Stimulated activated naive B cell treated with anti-CD40 and anti-IgM and Interleukin-4, amounts not matched to agents 10 μg/mL and 1 μg/mL and 100 μg/mL, for 72 hours (primary cell): ENCODE results near the gene ZEB2.
A peak's percentile ranks its signal among the peaks of the same experiment; 100 is the strongest.

Source experiments
- ATAC-seq, 2 donors: fragments of 150-1000 bp; cut with Tn5 transposase; replicated peaks; 2 replicates each; pipeline ENCODE4 v1.10.0; 2021; ENCODE audit warnings: moderate library complexity in 1 of 2
- DNase-seq: peaks from one replicate; pipeline ENCODE4 v3.0.0; 2021
- H3K27ac Mint-ChIP-seq: one replicate; pipeline ENCODE4 v1.8.0; 2022; ENCODE audit warnings: mild to moderate bottlenecking, mixed read lengths
- H3K27me3 Mint-ChIP-seq, 2 donors: one replicate each; pipeline ENCODE4 v1.8.0; 2022; ENCODE audit warnings: mixed read lengths in 2 of 2
- H3K36me3 Mint-ChIP-seq, 2 donors: one replicate each; pipeline ENCODE4 v1.8.0; 2022; ENCODE audit warnings: mixed read lengths in 2 of 2, mild to moderate bottlenecking in 1 of 2
- H3K4me1 Mint-ChIP-seq, 2 donors: one replicate each; pipeline ENCODE4 v1.8.0; 2022; ENCODE audit warnings: mixed read lengths in 2 of 2, mild to moderate bottlenecking in 1 of 2
- H3K4me3 Mint-ChIP-seq, 2 donors: one replicate each; pipeline ENCODE4 v1.8.0; 2022; ENCODE audit warnings: mild to moderate bottlenecking in 2 of 2, mixed read lengths in 2 of 2, moderate library complexity in 1 of 2
- H3K9me3 Mint-ChIP-seq, 2 donors: one replicate each; pipeline ENCODE4 v1.8.0; 2022; ENCODE audit warnings: mixed read lengths in 2 of 2, mild to moderate bottlenecking in 1 of 2

The ZEB2 gene

GRCh38 chr2:144522176-144522896 is 2.4 kb upstream of the ZEB2 start:
- DNase-seq, result no peak
- Mint-ChIP-seq H3K27me3 (peaks cover 6 to 10% of the 10 kb centered on the region in 2 donors), H3K36me3 (peaks cover 2 to 4% of the 10 kb centered on the region in 2 donors), H3K9me3 (no peaks in the 10 kb centered on the region), H3K27ac (no peak overlapping the region), H3K4me3 (peak overlapping the region; percentile 87 to 91), H3K4me1 (peaks cover 19 to 29% of the 10 kb centered on the region in 2 donors)
- ATAC-seq, result no peak

DNA sequence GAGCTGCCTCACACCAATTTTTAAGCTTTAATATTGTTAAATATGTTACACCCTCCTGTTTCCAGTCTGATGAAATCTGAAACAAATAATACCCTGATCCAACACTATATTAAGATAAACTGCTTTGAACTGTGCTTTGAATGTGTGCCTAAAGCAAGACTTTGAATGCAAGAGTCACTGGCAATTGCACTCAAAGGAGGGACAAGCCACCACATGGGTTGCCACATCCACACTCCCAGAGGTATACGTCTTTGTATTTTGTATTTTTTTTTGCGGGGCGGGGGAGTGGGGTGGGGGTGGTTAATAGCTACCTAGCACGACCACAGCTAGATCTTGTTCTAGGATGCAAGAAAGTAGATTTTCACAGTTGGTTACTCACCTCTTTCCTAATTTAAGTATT is 1.8 kb upstream of the ZEB2 start:
- H3K27me3 Mint-ChIP-seq, result peaks cover 6 to 10% of the 10 kb centered on the region in 2 donors
- no peak overlapping the region for H3K4me3 Mint-ChIP-seq
- peaks cover 19 to 29% of the 10 kb centered on the region in 2 donors for H3K4me1 Mint-ChIP-seq
- DNase-seq (no peak), ATAC-seq (no peak)
- H3K36me3 Mint-ChIP-seq, result peaks cover 4 to 8% of the 10 kb centered on the region in 2 donors
- H3K27ac Mint-ChIP-seq, result no peak overlapping the region
- H3K9me3 Mint-ChIP-seq, result no peaks in the 10 kb centered on the region

- DNase-seq, result no peak
- Mint-ChIP-seq H3K27ac (peak overlapping the region; percentile 47), H3K9me3 (no peaks in the 10 kb centered on the region)
Observed at GRCh38 chr2:144520756-144521487, 1.0 kb upstream of the ZEB2 start.

GRCh38 chr2:144519597-144519933 is 354 bp downstream of the ZEB2 start:
- Mint-ChIP-seq H3K27ac (no peak overlapping the region), H3K36me3 (peaks cover 4 to 5% of the 10 kb centered on the region in 2 donors), H3K9me3 (no peaks in the 10 kb centered on the region), H3K4me1 (peaks cover 25 to 37% of the 10 kb centered on the region in 2 donors), H3K4me3 (no peak overlapping the region), H3K27me3 (peaks cover 2 to 6% of the 10 kb centered on the region in 2 donors)
- DNase-seq, result no peak
- no peak for ATAC-seq

More at GRCh38 chr2:144520756-144521487, 1.0 kb upstream of the ZEB2 start:
- H3K36me3 Mint-ChIP-seq, result peaks cover 6 to 8% of the 10 kb centered on the region in 2 donors
- H3K4me3 Mint-ChIP-seq, result peak overlapping the region in 1 of 2 donors; percentile 56
- H3K27me3 Mint-ChIP-seq, result peaks cover 6 to 10% of the 10 kb centered on the region in 2 donors
- H3K4me1 Mint-ChIP-seq, result peaks cover 19 to 29% of the 10 kb centered on the region in 2 donors
- no peak for ATAC-seq

DNA sequence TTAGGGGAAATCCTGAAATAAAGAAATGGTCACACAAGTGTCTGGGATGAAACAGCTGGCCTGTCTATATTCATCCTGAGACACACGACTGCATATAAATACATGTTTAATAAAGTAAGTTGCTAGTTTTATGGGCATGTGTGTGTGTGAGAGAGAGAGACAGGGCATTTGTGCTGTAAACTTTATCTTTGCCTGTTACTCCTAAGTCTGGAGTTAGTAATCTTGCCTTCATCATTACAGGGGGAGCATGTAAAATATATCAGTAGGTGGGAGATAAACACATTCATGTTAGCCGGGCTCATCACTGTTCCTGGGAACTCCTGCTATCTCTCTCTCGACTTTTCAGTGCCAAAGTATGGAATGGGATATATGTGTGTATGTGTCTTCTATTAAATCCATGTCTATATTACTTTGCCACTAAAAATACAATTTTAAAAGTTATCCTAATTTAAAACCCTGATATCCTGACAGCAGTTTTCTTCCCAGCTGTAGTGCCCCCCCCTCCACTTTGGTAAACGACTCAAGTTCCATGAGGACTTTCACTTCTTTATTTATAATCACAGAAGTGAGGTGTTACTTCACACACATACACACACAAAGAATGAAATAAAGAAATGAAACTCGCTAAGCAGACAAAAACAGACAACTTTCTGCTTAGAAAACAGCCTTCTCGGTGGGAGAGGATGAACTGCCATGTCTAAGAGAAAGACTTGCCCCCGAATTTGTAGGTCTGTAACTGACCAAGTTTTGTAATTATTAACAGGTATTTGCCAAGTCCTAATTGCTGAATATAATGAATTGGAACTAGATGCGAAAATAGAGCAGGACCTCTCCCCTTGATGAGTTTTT is 947 bp downstream of the ZEB2 start:
- Mint-ChIP-seq H3K9me3 (no peaks in the 10 kb centered on the region), H3K36me3 (peaks cover 4 to 6% of the 10 kb centered on the region in 2 donors), H3K27ac (no peak overlapping the region), H3K4me3 (no peak overlapping the region), H3K4me1 (peaks cover 29 to 41% of the 10 kb centered on the region in 2 donors), H3K27me3 (peaks cover 0 to 5% of the 10 kb centered on the region in 2 donors)
- ATAC-seq (peak; percentile 38 to 49), DNase-seq (no peak)

- ATAC-seq (no peak), DNase-seq (no peak)
- Mint-ChIP-seq H3K4me3 (no peak overlapping the region), H3K9me3 (no peaks in the 10 kb centered on the region), H3K4me1 (peaks cover 31 to 48% of the 10 kb centered on the region in 2 donors), H3K27me3 (peaks cover 0 to 5% of the 10 kb centered on the region in 2 donors), H3K36me3 (peaks cover 7 to 13% of the 10 kb centered on the region in 2 donors), H3K27ac (no peak overlapping the region)
Observed at GRCh38 chr2:144517866-144518747, 1.8 kb downstream of the ZEB2 start.

DNA sequence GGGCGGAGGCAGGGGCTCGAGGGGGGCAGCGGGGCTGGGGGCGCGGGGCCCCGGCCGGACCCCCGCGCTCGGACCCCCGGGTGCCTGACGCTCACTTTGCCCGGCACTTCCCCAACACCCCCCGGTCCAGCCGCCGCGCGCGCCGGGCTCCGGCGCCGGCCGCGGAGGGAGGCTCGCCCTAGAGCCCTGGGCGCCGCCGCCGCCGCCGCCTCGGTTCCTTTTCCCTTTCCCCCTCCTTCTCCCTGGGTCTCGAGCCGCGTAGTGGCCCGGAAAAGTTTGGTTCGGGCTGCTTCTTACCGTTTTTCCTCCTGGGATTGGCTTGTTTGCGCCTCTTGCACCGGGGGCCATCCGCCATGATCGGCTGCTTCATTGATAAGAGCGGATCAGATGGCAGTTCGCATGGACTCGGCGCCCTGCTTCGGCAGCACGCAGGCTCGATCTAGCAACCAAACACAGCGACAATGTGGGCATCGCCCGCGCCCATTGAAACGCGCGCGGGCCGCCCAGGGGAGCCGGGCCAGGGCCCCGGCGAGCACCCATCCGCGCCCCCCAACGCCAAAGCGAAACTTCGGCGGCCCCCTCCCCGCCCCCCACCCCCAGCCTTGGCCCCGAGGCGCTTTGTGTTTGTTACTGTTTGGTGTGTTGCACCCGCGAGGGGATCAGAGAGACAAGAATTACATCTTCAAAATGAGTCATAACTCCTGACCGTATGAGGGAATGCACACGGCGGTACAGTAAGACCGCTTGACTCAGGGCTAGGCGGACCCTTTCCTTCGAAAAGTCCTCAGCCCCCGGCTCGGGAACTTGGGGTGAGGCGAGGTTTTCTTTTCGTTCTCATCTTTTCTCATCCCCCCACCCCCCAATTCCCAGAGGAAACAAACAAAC is 2.7 kb downstream of the ZEB2 start:
- Mint-ChIP-seq H3K27me3 (peaks cover 0 to 1% of the 10 kb centered on the region in 2 donors), H3K4me1 (peaks cover 33 to 48% of the 10 kb centered on the region in 2 donors), H3K9me3 (no peaks in the 10 kb centered on the region), H3K36me3 (peaks cover 7 to 15% of the 10 kb centered on the region in 2 donors), H3K4me3 (no peak overlapping the region), H3K27ac (no peak overlapping the region)
- ATAC-seq (peak; percentile 73 to 74), DNase-seq (peak; percentile 64)

GRCh38 chr2:144516411-144516980 is 3.4 kb downstream of the ZEB2 start:
- Mint-ChIP-seq H3K36me3 (peaks cover 7 to 15% of the 10 kb centered on the region in 2 donors), H3K4me3 (peak overlapping the region; percentile 93 to 95), H3K27me3 (no peaks in the 10 kb centered on the region), H3K9me3 (no peaks in the 10 kb centered on the region), H3K27ac (peak overlapping the region; percentile 93), H3K4me1 (peaks cover 38 to 53% of the 10 kb centered on the region in 2 donors)
- ATAC-seq (peak; percentile 17 to 25), DNase-seq (no peak)

DNA sequence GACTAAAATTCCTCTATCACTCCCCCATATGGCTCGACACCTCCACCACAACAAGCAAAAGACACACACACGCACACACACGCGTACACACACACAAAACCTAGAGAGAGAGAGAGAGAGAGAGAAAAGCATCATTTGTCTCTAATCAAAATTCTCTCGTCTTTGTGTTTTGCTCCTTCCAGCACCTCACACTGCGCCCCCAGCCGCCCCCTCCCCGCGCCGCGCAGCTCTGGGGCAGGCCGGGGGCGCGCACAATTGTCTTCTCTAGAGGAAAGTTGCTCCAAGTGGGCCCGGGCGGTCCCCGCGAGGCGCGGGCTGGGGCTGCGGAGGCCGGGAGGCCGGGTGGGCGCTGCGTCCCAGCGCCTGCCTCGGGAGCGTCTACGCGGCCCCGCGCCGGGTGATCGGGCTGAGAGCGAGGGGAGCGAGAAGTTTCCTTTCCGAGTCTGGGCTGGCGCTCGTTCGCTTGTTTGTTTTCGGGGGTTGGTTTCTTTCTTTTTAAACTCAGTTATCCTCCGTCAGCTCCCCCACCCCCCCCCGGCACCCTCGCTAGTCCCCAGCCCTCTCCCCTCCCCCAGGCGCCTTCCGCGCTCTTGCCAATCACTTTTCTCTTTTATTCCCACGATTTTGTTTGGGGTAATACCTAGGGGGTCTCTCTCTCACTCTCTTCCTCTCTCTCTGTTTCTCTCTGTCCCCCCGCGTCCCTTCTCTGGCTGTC is 4.1 kb downstream of the ZEB2 start:
- peak; percentile 10 for ATAC-seq
- H3K4me1 Mint-ChIP-seq, result peaks cover 44 to 55% of the 10 kb centered on the region in 2 donors
- H3K36me3 Mint-ChIP-seq, result peaks cover 7 to 19% of the 10 kb centered on the region in 2 donors
- H3K27ac Mint-ChIP-seq, result peak overlapping the region; percentile 93
- peak overlapping the region; percentile 93 to 95 for H3K4me3 Mint-ChIP-seq
- H3K9me3 Mint-ChIP-seq, result no peaks in the 10 kb centered on the region
- no peak for DNase-seq
- H3K27me3 Mint-ChIP-seq, result no peaks in the 10 kb centered on the region

DNA sequence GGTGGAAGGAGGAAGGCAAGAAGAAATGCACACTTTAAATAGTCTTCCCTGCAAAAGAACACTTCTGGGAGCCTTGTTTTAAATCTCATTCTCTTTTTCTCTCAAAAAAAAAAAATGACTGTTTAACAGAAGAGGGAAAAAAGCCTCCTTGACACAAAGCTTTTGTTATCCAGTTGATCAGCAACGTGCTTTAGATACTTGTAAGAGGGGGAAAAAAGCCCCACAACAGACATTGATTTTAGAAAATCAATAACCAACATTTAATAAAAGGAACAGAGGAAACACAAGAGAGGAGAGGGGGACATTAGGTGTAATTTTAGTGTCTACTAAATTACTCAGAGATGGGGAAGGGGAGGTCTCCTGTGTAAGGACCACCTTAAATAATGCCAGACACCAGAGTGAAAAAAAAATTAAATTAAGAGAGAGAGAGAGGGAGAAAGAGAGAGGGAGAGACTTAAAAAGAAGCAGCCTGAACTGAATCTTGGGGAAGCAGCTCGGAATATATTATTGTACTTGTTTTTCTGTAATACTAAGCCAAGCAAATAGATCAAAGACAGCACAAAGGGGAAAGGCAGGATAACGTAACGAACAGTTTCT is 4.7 kb downstream of the ZEB2 start:
- no peak for ATAC-seq
- H3K4me1 Mint-ChIP-seq, result peaks cover 44 to 55% of the 10 kb centered on the region in 2 donors
- no peaks in the 10 kb centered on the region for H3K27me3 Mint-ChIP-seq
- H3K36me3 Mint-ChIP-seq, result peaks cover 7 to 22% of the 10 kb centered on the region in 2 donors
- peak overlapping the region; percentile 79 for H3K27ac Mint-ChIP-seq
- H3K9me3 Mint-ChIP-seq, result no peaks in the 10 kb centered on the region
- H3K4me3 Mint-ChIP-seq, result peak overlapping the region; percentile 93 to 95
- no peak for DNase-seq

DNA sequence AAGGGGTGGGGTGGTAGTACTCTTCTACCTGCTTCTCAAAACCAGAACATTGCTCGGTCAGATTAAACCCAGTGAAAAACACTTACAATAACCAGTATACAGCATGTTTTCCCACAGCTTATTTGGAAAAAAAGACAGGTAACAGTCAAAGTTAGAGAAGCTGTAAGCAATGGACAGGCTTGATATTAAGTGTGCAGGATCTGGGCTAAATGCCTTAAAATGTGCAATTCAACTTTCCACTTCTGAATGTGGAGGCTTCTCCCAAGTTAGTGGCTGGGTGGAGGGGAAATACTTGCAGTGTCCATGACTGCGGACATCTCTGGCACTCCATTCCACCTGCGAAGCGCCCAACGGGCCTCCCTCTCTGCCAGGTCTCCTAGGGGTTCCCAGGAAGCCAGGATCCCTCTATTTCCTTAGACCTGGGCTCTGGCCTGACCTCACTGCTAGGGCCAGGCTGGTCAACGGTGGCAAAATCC is 5.3 kb downstream of the ZEB2 start:
- ATAC-seq (no peak), DNase-seq (no peak)
- Mint-ChIP-seq H3K4me3 (peak overlapping the region; percentile 93 to 95), H3K9me3 (no peaks in the 10 kb centered on the region), H3K27me3 (no peaks in the 10 kb centered on the region), H3K27ac (peak overlapping the region; percentile 79), H3K4me1 (peaks cover 44 to 58% of the 10 kb centered on the region in 2 donors), H3K36me3 (peaks cover 7 to 22% of the 10 kb centered on the region in 2 donors)
